NCI-H2196 (cell line): ENCODE measurements around the gene MRPL39.

Experiments used
- DNase-seq: peaks from one replicate; lab custom pipeline; 2025; ENCODE audit not compliant: unreplicated experiment; lab: John Stamatoyannopoulos, UW

Gene MRPL39

GRCh38 chr21:25569711-25570110 is 37.6 kb downstream of the MRPL39 start:
- no peak for DNase-seq

- no peak for DNase-seq
These were observed 38.2 kb downstream of the MRPL39 start for GRCh38 chr21:25569084-25569483.

- no peak for DNase-seq
These were observed 39.0 kb downstream of the MRPL39 start for GRCh38 chr21:25568246-25568645.

GRCh38 chr21:25567472-25567871 is 39.8 kb downstream of the MRPL39 start:
- DNase-seq, result no peak

GRCh38 chr21:25566645-25567044 is 40.6 kb downstream of the MRPL39 start:
- DNase-seq, result no peak

- no peak for DNase-seq
These were observed 41.7 kb downstream of the MRPL39 start for GRCh38 chr21:25565272-25566211.

- no peak for DNase-seq
These were observed 42.8 kb downstream of the MRPL39 start for GRCh38 chr21:25564349-25564948.

GRCh38 chr21:25563361-25564116 is 43.7 kb downstream of the MRPL39 start:
- DNase-seq, result no peak

- DNase-seq, result no peak
These were observed 44.6 kb downstream of the MRPL39 start for GRCh38 chr21:25562660-25563059.

- DNase-seq, result no peak
These were observed 45.3 kb downstream of the MRPL39 start for GRCh38 chr21:25561668-25562641.

GRCh38 chr21:25560891-25561290 is 46.4 kb downstream of the MRPL39 start:
- DNase-seq, result no peak

- DNase-seq, result no peak
These were observed 47.0 kb downstream of the MRPL39 start for GRCh38 chr21:25560271-25560685.

GRCh38 chr21:25559746-25560145 is 47.5 kb downstream of the MRPL39 start:
- no peak for DNase-seq

GRCh38 chr21:25558123-25558522 is 49.2 kb downstream of the MRPL39 start:
- DNase-seq, result no peak

- DNase-seq, result no peak
These were observed 50.1 kb downstream of the MRPL39 start for GRCh38 chr21:25557180-25557579.

- no peak for DNase-seq
These were observed 51.2 kb downstream of the MRPL39 start for GRCh38 chr21:25556091-25556490.

- no peak for DNase-seq
These were observed 51.8 kb downstream of the MRPL39 start for GRCh38 chr21:25555492-25555891.

- no peak for DNase-seq
These were observed 54.4 kb downstream of the MRPL39 start for GRCh38 chr21:25552856-25553255.

GRCh38 chr21:25551569-25551968 is 55.7 kb downstream of the MRPL39 start:
- no peak for DNase-seq

- no peak for DNase-seq
These were observed 56.7 kb downstream of the MRPL39 start for GRCh38 chr21:25550352-25551120.
